ENCODE data around the gene TTC6. TPM values are rescaled to one million over a fixed set of nuclear protein-coding genes. Genes with fewer than 3 reads are reported as not detected.

TTC6 gene
- total and polyA plus RNA-seq, 8 donors = 3.2 to 16.7 (median 13.9) TPM

GRCh38 chr14:37597914-37598746 lies 2.7 kb downstream of the TTC6 start:
- TF ChIP-seq CTCF (IDR thresholded peaks at IDR 0.05) = no peak
- Histone ChIP-seq H3K4me3 (peak overlapping the region; percentile 11 to 38), H3K27ac (peak overlapping the region; percentile 58 to 84), H3K4me1 (peaks cover 0 to 35% of the 10 kb centered on the region in 2 donors), H3K36me3 (no peaks in the 10 kb centered on the region), H3K27me3 (peaks cover 88 to 100% of the 10 kb centered on the region in 2 donors), H3K9me3 (no peaks in the 10 kb centered on the region)
- intact Hi-C loops (cut with DNase I) = no loop called here
- ATAC-seq (peak; percentile 61), DNase-seq (peak in 2 of 4 donors; percentile 57 to 87)

DNA sequence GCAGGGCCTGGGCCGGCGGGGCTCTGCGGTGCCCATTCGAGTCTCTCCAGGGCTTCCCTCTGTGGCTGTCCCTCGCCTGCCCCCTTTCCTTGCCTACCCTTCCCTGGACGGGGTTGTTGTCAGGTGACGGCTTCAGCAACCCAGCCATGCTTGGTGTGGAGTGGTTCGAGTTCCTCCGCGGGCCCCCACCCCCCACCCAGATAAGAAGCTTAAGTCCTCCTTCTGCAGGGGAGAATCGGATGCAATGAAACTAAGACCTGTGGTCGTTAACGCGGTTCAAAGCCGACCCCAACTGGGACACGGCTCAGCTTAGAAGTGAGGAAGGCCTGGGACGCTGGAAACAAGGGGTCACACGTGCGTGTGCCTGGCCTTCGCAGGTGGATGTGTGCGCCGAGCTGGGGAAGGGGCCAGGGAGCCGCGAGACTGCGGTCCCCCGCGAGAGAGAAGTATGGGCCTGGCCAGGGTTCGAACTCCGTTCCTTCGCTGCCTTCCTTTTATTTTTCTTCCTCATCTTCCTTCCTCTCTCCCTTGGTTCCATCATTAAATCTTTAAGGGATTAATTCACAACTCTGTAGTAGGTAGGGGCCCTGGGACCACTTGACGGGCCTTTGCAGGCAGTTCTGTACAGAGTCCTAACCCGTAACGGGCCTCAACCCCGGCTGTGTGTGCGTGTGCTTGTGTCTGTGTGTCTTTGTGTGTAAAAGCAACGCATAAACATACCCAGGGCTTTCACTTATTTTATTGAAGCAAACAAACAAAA lies 3.5 kb downstream of the TTC6 start:
- ATAC-seq = peak; percentile 1
- Histone ChIP-seq H3K27ac (peak overlapping the region; percentile 58 to 84), H3K36me3 (no peaks in the 10 kb centered on the region), H3K4me1 (peaks cover 0 to 34% of the 10 kb centered on the region in 2 donors), H3K9me3 (no peaks in the 10 kb centered on the region), H3K27me3 (peaks cover 88 to 100% of the 10 kb centered on the region in 2 donors), H3K4me3 (peak overlapping the region; percentile 15 to 38)
- intact Hi-C loops (cut with DNase I) = no loop called here
- TF ChIP-seq CTCF (IDR thresholded peaks at IDR 0.05) = no peak
- no peak for DNase-seq

DNA sequence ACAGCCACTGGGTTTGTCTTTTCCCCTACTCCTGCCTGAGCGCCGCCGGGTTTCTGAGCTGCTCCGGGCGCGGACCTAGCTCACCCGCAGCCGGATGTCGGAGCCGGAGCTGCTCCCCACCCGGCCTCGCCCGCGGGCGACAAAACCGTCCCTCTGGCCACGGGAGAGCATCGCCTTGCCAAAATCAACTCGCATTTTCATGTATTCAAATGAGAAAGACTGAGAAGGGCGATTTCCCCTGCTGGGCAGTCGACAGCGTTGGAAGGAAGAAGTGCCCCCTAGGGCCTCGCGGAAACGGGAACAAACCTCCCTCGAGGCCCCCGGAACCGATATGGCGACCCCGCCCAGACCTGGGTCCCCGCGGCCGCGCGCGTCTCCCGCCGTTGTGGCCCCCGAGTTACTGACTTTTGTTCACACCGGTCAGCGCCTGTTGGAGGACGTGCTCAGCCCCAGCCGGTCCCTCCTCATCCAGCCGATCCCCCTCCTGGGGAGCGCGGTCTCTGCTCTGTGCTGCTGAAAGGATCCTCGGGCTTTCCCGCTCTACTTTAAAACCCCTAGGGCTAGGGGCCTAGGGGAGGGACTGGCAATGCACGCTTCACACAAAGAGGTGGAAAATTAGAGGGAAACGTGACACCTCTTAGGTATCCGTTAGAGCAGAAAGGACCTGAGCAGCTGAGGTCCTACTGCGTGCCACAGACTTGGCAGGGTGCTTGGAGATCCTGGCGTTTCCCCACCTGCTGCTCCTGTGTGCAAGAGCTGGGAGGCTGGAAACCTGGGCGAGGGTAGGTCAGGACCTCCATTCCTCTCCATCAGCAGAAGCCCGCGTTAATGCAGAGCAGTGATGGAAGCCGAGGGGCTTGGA lies 4.3 kb downstream of the TTC6 start:
- H3K27ac ChIP-seq = peak overlapping the region in 1 of 2 donors; percentile 2
- no peak for TF ChIP-seq CTCF (IDR thresholded peaks at IDR 0.05)
- DNase-seq (no peak), ATAC-seq (no peak)
- no peaks in the 10 kb centered on the region for H3K9me3 ChIP-seq
- H3K4me3 ChIP-seq = peak overlapping the region; percentile 15 to 38
- H3K4me1 ChIP-seq = peaks cover 0 to 26% of the 10 kb centered on the region in 2 donors
- peaks cover 89 to 100% of the 10 kb centered on the region in 2 donors for H3K27me3 ChIP-seq
- no peaks in the 10 kb centered on the region for H3K36me3 ChIP-seq
- intact Hi-C loops (cut with DNase I) = no loop called here

GRCh38 chr14:37600880-37601741 lies 5.7 kb downstream of the TTC6 start:
- Histone ChIP-seq H3K9me3 (no peaks in the 10 kb centered on the region), H3K4me3 (no peak overlapping the region), H3K36me3 (no peaks in the 10 kb centered on the region), H3K27me3 (peaks cover 79 to 100% of the 10 kb centered on the region in 2 donors), H3K4me1 (peaks cover 0 to 14% of the 10 kb centered on the region in 2 donors), H3K27ac (no peak overlapping the region)
- DNase-seq (no peak), ATAC-seq (no peak)
- no peak for TF ChIP-seq CTCF (IDR thresholded peaks at IDR 0.05)
- intact Hi-C loops (cut with DNase I) = no loop called here
